GM19372 (cell line): ENCODE data around the gene PRPF39.

ENCODE experiments used
- ATAC-seq: cut with Tn5 transposase; IDR thresholded peaks from one replicate; pipeline ENCODE4 v1.9.1; 2021; ENCODE audit warnings: mild to moderate bottlenecking, low read depth, moderate library complexity; ENCODE audit not compliant: unreplicated experiment

PRPF39 gene, protein sequence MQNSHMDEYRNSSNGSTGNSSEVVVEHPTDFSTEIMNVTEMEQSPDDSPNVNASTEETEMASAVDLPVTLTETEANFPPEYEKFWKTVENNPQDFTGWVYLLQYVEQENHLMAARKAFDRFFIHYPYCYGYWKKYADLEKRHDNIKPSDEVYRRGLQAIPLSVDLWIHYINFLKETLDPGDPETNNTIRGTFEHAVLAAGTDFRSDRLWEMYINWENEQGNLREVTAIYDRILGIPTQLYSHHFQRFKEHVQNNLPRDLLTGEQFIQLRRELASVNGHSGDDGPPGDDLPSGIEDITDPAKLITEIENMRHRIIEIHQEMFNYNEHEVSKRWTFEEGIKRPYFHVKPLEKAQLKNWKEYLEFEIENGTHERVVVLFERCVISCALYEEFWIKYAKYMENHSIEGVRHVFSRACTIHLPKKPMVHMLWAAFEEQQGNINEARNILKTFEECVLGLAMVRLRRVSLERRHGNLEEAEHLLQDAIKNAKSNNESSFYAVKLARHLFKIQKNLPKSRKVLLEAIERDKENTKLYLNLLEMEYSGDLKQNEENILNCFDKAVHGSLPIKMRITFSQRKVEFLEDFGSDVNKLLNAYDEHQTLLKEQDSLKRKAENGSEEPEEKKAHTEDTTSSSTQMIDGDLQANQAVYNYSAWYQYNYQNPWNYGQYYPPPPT

DNA sequence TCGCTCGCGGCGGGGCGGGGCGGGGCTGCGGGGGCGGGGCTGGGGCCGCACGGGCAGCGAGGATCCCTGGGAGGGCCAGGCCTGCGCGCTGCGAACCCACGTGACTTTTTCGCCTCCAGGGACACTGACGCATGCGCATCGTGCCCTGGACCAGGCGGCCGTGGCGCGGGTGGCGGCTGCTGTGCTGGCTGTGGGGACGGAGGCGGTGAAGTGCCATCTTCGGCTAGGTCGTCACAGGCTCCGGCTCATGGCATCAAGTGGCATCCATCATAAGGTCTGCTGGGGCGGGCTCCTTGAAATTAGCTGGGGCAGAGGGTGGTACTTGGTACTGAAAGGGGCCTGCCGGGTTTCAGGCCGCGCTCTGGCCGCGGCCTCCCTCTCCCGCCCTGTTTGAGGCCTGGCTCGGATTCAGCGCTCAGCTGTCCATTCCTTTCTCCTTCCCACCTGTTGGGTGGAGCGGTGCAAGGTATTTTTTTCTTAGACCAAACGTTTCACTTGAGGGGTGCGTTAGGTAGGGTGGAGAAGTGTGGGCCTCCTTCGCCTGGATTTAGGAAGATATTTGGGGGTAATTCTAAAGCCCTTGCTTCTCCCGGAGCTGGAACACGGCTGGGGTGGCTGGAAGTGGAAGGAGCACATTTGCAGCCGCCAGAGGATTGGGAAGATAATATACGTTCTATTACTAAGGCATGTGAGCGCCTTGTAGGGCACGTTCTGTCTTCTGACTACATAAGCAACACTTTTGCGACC, at the start of gene PRPF39:
PRPF39 (plus strand) TSS at position 141 of the 747 bp plus-strand sequence. CDS start 11,124 bp downstream, outside the sequence.
- ATAC-seq, result peak; percentile 91

DNA sequence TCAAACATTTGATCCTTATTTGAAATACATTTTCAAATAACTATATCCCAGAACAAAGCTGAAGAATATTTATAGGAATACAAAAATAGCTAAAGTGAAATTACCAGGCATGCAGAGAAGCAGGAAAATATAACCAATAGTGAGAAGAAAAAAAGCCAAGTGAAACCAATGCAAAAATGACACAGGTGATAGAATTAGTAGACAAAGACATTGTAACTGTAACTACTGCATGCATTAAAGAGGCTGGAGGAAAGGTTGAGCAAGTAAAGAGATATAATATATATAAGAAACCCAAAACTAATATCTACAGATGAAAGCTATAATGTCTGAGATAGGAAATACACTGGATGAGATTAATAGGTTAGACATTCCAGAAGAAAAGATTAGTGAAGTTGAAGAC, 49.2 kb upstream of the PRPF39 start:
- ATAC-seq, result no peak

DNA sequence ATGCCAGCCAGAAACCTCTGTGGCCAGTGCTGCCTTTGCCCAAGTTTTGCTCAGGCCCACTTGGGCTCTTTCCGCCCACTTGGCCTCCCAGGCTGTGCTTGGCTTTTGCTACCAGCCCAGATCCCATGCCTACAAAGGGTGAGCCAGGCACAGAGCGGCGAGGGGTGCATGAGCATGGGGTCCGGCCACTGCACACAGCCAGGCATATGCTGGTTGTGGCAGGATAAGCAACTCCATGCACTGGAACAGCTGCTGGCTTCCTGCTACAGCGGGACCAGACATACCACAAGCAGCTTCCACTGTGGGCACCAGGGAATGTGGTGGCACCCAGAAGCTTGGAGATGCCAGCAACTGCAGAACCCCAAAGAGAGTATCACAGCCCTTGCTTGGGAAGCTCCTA, 45.7 kb upstream of the PRPF39 start:
- ATAC-seq, result no peak

DNA sequence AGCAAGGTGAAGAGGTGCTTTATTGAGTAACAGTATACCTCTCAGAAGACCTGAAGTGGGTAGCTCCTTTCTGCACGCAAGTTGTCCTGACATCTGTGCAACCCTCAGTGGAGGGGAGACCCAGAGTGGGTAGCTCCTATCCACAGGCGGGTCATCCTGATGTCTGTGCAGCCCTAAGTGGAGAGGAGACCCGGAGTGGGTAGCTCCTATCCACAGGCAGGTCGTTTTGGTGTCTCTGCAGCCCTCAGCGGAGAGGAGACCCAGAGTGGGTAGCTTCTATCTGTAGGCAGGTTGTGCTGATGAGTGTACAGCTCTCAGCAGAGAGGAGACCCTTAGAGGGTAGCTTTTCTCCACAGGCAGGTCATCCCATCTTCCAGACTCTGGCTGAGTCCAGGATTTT, 45.1 kb upstream of the PRPF39 start:
- ATAC-seq, result no peak

DNA sequence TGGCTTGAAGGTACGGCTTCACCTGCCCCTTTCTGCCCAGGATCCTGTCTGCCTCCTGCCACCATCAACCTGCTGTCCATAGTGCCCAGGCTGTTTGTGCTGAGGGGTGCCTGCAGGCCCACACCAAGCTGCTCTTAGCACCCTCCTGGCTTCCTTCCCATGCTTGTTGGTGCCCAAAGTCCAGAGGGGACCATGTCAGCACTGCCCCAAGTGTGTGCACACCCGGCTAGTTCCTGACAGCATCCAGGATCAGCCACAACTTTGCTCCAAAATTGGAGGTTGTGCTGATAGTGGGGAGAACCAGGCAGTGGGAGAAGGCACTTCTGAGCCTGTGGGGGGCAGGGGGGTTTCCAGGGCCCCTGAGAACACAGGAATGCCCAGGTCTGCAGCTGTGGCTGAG, 44.5 kb upstream of the PRPF39 start:
- no peak for ATAC-seq

DNA sequence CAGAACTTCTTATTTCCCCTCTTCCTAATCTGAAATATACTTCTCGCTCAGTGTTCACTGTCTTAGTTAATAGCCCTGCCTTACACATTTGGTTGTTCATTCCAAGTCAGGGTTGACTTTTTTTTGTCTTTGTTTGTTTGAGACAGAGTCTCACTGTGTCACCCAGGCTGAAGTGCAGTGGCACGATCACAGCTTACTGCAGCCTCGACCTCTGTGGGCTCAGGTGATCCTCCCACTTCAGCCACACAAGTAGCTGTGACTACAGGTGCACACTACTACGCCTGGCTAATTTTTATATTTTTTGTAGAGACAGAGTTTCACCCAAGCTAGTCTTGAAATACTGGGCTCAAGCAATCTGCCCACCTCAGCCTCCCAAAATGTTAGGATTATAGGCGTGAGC, 42.3 kb upstream of the PRPF39 start:
- ATAC-seq, result no peak

DNA sequence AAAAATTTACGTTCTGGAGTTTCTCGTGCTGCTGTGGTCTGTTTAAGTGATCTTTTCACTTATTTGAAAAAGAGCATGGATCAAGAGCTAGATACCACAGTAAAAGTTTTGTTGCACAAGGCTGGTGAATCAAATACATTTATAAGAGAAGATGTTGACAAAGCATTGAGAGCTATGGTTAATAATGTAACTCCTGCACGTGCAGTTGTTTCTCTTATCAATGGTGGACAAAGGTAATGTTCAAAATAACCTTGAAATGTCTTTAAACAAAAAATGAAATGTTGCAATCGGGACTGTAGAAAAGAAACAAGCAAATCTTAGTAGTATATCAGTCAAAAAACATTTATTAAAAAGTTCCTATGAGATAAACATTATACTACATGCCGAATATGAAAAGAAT, 39.3 kb upstream of the PRPF39 start:
- ATAC-seq, result no peak

DNA sequence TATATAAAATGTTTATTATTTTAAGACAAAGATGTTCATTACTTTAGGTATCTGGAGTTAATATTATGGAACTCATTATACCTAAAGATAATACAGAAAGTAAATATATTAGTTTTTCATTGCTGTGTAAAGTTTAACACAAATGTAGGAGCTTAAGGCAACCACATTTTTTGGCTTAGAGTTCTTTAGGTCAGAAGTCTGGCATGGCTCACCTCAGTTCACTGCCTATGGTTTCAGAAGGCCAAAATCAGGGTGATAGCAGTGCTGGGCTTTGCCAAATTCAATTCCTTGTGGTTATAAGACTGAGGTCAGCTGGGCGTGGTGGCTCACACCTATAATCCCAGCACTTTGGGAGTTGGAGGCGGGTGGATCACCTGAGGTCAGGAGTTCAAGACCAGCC, 35.5 kb upstream of the PRPF39 start:
- no peak for ATAC-seq

DNA sequence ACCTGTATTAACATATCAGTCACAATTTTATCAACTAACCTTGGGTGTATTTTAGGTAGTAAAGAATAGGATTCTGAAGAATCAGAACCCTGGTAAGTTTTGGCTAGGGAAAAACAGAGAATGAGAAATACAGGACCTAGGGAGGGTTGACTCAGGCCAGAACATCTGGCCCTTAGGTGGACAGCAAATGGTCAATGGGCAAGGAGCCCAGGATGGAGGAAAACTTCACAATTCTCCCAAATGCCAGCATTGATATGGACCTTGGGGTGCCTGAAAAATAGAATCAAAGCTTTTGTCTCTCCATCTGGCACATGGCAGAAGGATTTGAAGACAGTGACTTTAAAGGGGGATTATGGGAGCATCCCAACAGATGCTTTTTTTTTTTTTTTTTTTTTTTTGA, 32.7 kb upstream of the PRPF39 start:
- ATAC-seq, result no peak

DNA sequence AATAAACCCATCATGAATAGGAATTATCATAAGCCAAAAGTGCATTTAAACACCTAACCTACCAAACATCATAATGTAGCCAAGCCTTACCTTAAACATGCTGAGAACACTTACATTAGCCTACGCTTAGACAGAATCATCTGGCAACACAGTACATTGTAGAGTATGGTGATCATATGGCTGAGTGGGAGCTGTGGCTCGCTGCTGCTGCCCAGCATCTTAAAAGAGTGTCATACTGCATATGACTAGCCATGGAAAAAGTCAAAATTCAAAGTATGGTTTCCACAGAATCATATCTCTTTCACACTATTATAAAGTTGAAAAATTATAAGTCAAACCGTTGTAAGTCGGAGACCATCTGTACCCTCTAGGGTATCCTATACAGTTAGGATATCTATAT, 32.0 kb upstream of the PRPF39 start:
- ATAC-seq, result no peak

DNA sequence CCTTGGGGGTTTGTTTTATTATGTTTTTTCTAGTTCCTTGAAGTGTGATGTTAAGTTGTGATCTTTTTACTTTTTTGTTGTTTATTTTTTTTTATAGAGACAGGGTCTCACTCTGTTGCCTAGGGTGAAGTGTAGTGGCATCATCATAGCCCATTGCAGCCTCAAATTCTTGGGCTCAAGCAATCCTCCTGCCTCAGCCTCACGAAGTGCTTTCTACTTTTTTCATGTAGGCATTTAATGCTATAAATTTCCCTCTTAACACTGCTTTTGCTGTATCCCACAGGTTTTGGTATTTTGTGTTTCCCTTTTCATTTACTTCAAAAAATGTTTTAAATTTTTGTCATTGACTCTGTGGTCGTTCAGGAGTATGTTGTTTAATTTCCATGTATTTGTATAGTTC, 26.6 kb upstream of the PRPF39 start:
- no peak for ATAC-seq

DNA sequence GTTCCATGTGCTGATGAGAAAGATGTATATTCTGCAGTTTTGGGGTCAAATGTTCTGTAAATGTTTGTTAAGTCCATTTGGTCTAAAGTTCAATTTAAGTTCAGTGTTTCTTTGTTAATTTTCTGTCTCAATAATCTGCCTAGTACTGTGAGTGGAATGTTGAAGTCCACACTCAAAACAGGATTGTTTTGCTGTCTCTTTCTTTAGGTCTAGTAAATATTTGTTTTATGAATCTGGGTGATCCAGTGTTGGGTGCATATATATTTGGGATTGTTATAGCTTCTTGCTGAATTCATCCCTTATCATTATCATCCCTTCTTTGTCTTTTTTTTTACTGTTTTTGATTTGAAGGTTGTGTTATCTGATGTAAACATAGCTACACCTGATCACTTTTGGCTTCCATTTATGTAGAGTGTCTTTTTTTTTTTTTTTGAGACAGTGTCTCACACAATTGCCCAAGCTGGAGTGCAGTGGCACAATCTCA, 26.0 kb upstream of the PRPF39 start:
- ATAC-seq, result no peak

DNA sequence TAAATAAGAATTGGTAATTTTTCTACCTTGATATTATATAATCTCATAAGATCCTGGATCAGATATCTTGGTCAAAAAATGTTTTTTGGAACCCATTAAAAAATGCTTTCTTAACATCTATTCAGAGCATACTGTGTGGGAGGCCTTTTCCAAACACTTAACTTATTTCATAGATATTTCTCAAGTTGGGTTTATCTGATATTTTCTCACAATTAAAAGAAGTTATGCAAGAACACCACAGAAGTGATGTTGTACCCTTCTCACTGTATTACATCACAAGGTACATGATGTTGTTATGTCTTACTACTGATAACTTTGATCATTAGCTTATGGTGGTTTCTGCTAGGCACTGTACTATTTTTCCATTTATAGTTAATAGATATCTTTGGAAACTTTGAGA, 23.4 kb upstream of the PRPF39 start:
- no peak for ATAC-seq

DNA sequence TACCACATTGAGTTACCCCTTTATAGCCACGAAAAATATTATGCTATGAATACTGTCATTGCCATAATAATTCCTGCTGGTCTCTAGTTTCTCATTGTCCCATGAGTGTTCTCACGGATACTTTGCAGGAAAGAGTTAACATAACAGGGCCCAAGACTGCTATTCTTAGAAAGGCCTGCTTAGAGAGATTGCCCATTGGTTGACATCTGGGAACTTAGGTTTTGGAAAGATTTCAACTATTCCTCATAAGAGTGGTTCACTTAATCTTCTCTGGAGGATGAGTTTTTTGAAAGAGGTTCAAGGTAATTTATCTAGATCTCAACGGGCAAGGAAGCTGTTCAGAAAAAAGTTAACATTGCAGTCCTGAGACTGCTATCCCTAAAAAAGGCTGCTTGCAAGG, 18.4 kb upstream of the PRPF39 start:
- ATAC-seq, result no peak

DNA sequence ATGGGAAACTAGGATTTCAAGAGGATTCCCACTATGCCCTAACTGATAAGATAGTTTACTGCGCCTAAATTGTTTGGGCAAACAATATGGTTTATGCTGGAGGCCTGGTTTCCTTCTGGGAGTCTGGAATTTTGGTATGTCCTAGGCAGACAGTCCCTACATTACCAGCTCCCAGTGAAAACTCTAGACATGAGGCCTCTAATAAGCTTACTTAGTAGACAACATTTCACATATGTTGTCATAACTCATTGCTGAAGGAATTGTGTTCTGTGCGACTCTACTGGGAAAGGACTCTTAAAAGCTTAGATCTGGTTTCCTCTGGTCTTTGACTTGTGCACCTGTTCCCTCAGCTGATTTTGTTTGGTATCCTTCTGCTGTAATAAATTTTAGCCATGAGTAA, 18.0 kb upstream of the PRPF39 start:
- ATAC-seq, result no peak

DNA sequence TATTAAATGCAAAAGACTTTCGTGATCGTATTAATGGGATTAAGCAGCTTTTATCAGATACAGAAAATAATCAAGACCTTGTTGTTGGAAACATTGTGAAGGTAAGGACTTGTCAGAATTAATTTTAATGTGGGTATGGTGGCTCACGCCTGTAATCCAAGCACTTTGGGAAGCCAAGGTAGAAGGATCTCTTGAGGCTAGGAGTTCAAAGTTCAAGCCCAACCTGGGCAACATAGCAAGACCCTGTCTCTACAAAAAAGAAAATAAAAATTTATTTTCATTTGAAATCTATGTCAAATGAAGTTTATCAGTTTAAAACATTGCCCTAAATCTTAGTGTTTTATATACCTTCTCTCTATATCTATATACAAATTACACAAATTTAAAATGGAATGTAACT, 17.2 kb upstream of the PRPF39 start:
- no peak for ATAC-seq

DNA sequence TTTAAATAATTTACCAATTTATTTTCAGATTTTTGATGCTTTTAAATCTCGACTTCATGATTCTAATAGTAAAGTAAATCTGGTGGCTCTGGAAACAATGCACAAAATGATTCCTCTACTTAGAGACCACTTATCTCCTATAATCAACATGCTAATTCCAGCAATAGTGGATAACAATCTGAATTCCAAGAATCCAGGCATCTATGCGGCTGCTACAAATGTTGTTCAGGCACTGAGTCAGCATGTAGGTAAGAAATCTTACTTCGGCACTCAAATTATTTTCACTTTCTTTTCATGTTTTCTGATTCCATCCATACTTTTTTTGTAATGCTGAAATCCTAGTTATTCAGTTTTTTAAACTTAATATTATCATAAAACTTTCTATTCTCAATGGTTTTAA, 15.5 kb upstream of the PRPF39 start:
- no peak for ATAC-seq

DNA sequence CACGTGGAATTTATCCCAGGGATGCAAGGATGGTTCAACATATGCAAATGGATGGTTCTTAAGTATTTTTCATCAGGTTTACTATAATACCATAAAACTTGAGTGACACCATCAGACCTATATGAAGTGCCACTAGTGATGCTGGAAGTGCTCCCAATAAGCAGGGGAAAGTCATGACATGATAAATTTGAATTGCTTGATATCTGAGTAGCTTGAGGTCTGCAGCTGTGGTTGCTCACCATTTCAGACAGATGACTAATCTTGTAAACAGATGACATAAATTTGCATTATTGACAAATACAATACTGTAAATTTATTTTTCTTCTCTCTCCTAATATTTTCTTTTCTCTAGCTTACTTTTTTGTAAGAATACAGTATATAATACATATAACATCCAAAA, 13.7 kb upstream of the PRPF39 start:
- no peak for ATAC-seq

DNA sequence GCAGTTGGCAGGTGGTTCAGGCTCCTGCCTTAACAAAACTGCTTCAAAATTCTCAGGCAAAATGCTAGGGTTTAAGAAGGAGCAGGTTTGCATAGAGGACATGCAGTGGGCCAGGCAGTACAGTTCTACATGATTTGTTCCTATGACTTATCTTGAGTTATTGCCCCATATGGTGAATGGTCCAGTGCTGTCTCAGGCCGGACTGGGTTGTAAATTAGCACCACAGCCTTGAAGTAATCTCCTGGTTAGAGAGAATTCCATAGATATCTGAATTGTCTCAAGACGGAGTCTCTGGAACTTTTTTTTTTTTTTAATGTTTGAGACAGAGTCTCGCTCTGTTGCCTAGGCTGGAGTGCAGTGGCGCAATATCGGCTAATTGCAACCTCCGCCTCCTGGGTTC, 11.8 kb upstream of the PRPF39 start:
- no peak for ATAC-seq

DNA sequence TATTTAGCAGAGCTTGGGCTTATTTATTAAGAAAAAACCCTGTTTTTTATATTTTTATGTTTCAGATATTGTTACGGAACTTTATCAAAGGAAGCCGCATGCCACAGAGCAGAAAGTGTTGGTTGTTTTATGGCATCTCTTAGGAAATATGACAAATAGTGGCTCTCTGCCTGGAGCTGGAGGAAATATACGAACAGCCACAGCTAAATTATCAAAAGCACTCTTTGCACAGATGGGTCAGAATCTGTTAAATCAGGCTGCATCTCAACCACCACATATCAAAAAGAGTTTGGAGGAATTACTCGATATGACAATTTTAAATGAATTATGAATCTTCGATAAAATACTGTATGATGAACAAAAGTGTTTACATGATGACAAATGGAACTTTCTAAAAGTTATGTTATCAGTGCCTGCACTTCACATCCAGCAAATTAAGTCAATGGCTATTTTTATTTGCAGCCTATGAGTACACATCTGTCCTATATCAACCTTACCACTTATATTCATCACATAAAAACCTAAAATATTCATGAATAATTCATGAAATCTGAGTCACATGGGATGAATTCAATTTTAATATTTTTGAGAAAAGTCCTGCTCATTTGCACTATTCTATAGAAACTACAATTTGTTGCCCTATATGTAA, 10.6 kb upstream of the PRPF39 start:
- no peak for ATAC-seq

DNA sequence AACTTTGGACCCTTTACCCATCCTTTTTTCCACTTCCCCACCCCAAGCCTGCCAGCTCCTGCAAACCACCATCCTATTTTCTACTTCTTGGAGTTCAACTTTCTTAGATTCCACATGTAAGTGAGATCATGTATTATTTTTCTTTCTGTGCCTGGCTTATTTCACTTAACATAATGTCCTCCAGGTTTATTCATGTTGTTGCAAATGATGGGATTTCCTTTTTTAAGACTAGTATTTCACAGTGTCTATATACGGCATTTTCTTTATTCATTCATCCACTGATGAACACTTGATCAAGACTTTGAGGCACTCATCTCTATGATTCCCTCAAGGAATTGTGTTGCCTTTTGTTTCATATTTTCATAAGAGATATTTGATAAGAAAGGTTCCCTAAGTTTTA, 5.6 kb upstream of the PRPF39 start:
- no peak for ATAC-seq
